ENCODE measurements around the gene CSPG4.
A peak's percentile ranks its signal among the peaks of the same experiment; 100 is the strongest.
"Not testable (repeated sequence)": the region's sequence is repeated elsewhere in the genome, so short reads cannot be mapped to it uniquely, and the experiment has no call there.

CSPG4 gene

DNA sequence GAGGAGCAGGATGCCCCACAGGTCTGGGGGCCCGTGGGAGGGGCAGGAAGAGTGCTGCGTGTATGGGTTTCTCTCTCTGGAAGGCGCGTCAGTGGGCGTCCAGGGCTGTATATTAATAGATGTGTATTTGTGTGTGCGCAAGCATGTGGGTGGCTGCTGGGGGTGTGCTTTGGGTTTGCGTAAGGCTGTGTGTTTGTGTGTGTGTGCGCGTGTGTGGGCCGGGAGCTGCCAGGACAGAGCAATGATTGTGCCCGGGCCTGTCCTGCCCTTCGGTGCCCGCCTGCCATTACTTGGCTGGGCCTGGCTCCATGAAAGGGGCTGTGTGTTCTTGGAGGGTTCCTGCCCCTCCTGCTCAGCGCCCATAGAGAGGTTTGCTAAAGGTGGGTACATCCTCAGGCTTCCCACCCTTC, 16.3 kb downstream of the CSPG4 start:
- Histone ChIP-seq H3K27ac (peak overlapping the region; percentile 95 to 98), H3K4me3 (peak overlapping the region; percentile 12)
- TF ChIP-seq, protein P1, sequence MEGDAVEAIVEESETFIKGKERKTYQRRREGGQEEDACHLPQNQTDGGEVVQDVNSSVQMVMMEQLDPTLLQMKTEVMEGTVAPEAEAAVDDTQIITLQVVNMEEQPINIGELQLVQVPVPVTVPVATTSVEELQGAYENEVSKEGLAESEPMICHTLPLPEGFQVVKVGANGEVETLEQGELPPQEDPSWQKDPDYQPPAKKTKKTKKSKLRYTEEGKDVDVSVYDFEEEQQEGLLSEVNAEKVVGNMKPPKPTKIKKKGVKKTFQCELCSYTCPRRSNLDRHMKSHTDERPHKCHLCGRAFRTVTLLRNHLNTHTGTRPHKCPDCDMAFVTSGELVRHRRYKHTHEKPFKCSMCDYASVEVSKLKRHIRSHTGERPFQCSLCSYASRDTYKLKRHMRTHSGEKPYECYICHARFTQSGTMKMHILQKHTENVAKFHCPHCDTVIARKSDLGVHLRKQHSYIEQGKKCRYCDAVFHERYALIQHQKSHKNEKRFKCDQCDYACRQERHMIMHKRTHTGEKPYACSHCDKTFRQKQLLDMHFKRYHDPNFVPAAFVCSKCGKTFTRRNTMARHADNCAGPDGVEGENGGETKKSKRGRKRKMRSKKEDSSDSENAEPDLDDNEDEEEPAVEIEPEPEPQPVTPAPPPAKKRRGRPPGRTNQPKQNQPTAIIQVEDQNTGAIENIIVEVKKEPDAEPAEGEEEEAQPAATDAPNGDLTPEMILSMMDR (IDR thresholded peaks at IDR 0.05): no peak
- DNase-seq (ENCODE audit: low spot score): no peak

DNA sequence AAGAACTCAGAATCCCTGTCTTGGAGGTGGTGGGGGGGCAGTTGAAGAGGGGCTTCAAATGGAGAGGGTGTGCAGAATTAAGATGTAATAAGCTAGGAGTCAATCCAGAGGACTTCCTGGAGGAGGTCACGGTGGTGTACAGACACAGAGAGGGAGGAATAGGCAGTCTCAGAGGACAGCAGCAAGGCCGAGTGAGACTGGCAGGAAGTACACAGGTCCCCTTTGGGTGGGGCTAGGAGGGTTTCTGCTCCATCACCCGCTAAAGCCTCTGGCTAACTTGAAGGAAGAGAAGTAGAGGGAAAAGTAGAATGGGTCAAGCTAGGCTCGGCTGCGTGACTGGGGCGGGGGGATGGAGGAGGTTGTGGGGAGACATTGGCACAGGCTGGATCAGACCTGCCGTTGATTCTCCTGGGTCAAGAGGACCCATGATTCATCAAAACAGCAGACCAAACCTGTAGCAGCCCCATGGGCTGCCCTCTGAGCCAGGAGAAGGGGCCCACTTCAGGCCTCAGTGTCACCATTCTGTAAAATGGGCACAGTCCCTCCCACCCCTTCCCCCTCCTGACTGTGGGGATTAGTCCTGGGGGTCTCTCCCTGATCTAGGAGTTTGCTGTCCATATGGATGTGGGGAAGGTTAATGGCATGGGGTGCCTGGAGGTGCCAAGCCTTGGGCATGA, 16.9 kb downstream of the CSPG4 start:
- Histone ChIP-seq H3K4me3 (peak overlapping the region; percentile 12), H3K27ac (peak overlapping the region; percentile 95 to 98)
- DNase-seq (ENCODE audit: low spot score): no peak
- TF ChIP-seq, protein P1 (IDR thresholded peaks at IDR 0.05): no peak

DNA sequence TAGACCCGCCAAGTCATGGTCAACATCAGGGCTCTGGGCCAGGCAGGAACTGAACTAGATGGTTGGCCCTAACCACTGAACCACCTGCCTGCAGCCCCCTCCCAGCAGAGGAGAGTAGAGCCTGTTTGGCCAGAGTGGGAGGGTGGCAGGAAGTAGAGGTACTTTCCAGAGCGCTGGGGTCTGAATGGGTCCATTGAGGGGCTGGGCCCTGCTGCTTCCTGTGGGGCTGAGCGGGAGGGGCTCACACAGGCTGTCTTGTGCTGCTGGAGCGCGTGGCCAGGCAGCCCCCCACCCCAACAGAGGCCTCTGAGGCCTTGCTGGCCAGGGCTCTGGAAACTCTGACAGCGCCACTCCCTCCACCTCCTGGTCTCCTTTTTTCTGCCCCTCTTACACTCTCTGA, 17.4 kb downstream of the CSPG4 start:
- no peak for DNase-seq (ENCODE audit: low spot score)
- H3K4me3 ChIP-seq: peak overlapping the region; percentile 21
- TF ChIP-seq, protein P1 (IDR thresholded peaks at IDR 0.05): no peak
- H3K27ac ChIP-seq: peak overlapping the region; percentile 95 to 98

DNA sequence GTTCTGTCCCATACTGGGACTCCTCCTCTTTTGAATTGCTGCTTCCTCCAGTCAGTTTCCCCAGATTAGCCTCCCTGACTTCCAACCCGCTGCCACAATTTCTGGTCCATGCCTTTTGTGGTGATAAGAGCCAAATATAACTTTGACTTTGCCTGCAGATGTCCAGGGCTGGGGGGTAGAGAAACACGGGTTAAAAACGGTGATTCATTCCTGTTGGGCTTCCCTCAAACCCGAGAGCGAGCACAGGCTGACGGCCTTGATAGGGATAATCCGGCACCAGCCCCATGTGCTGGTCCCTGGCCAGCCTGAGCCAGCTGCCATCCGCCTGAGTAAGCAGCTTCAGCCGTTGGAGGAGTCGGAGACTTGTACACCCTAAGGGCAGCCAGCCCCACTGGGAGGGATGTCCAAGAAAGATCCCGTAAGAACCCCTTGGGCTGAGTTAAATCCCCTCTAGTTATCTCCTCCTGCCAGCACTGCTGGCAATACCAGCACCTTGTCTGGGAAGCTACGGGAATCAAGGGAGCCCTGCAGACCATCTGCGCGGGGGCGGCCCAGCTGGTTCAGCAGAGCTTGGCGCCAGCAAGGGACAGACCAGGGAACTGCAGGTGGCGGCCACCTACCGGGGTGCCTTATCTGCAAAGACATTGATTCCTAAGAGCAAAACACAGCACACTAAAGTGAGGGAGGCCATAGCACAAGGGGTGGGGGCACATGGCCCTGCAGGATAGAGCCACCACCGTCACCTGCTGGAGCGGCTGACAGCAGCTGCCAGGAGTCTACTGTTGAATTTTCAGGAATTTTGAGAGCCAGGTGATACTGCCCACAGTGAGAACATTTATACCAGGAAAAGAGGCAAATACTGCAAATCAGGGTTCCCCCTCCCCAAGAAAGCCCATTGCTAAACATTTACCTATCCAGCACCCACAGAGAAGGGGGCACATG, 18.1 kb downstream of the CSPG4 start:
- Histone ChIP-seq H3K27ac (peak overlapping the region; percentile 95 to 98), H3K4me3 (peak overlapping the region; percentile 21)
- DNase-seq (ENCODE audit: low spot score): peak; percentile 96
- TF ChIP-seq, protein P1 (IDR thresholded peaks at IDR 0.05): no peak

DNA sequence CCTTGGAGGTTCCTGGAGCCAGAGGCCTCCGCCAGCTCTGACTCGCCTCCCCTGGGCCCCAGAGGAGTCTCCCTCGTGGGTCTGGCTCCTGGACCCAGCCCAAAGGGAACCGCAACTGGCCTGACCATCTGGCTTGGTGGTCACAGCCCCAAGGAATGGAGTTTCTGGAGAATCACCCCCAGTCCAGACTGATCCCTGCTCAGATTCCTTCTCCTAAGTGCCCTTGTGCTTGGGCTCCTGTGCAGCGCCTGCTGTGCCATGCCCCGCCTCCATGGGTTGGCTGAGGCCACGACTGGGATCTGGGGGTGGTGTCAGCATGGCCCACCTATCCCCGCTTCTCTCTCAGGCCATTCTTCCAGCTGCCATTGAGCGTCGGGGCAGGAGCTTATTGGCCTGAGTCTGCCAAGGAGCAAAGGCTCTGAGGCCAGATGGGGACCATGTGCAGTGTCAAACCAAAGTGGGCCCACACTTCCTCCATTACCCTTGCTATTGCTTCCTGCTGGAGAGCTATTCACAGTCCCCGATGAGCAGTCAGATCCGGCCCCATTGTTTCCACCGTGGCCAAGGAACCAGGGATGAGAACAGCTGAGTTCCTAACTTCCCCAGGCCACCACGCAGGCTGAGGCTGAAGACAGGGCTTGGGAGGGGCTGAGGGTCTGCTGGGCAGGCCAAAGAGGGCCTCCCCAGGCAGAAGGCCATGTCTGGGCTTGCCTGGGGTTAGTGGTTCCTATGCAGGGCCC, 19.0 kb downstream of the CSPG4 start:
- Histone ChIP-seq H3K27ac (peak overlapping the region; percentile 95 to 98), H3K4me3 (peak overlapping the region; percentile 21)
- TF ChIP-seq, protein P1 (IDR thresholded peaks at IDR 0.05): no peak
- DNase-seq (ENCODE audit: low spot score): no peak

DNA sequence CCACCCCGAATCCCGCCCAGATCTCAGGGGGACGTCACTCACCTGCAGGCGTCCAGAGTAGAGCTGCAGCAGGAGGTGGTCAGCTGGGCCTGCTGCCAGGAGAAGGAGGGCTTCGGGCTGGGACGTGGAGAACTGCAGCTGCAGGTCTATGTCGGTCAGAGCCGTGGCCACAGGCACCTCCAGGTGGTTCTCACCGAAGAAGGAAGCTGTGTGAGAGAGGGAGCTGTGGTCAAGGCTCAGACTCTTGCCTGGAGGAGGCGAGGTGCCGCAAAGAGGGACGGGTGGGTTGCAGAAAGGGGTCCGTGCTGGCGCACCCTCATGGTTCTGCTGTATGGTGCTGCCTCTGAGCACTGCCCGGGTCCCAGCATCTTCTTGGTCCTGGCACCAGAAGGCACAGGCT, 19.6 kb downstream of the CSPG4 start:
- H3K4me3 ChIP-seq; DNase-seq (ENCODE audit: low spot score): not testable (repeated sequence)
- peak overlapping the region; percentile 95 to 98 for H3K27ac ChIP-seq

DNA sequence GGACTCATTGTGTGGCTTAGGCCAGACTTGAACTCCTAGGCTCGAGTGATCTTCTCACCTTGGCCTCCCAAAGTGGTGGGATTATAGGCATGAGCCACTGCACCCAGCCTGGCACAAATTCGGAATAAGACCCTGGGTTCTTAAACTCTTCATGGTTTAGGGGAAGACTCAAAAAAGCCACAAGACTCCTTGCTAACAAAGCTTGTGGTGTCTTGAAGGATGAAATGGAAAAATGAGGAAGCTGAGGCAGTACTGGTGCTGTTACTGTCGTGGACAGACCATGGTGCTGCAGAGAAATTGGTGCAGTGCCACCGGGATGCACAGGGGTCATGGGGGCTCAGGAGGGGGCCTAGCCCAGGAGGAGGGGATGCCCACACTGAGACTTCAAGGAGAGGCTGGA, 20.3 kb downstream of the CSPG4 start:
- not testable (repeated sequence) for H3K4me3 ChIP-seq; DNase-seq (ENCODE audit: low spot score)
- H3K27ac ChIP-seq: peak overlapping the region; percentile 18 to 21

DNA sequence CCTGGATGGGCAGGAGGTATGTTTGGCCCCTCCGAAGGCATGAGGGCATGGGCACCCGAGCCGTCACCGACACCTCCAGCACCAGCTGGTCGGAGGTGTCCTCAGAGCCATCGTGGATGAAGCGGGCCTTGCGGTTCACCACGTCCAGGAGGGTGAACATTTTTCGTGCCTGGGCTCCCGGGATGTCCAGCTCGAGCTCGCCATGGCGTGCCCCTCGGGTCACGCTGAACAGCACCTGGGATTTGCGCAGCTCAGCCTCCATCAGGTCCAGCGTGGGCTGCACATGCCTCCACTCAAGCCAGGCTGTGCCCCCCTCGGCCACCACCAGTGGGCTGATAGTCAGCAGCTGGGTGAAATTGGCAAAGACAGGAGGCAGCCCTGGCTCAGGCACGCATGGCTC, 23.2 kb downstream of the CSPG4 start:
- H3K4me3 ChIP-seq; DNase-seq (ENCODE audit: low spot score): not testable (repeated sequence)
- peak overlapping the region in 1 of 2 donors; percentile 17 for H3K27ac ChIP-seq

All from coronary artery (tissue), 2 donors.